GM10847 (cell line): Measurements from ENCODE around the gene SLC34A1.

Experiments
- POLR2A ChIP-seq: IDR thresholded peaks from 2 replicates; pipeline ENCODE4 v1.6.1; 2011; ENCODE audit not compliant: insufficient read length; ENCODE audit errors: extremely low read depth

Gene SLC34A1

GRCh38 chr5:177371120-177372033, 12.9 kb upstream of the SLC34A1 start:
- no peak for TF ChIP-seq POLR2A

DNA sequence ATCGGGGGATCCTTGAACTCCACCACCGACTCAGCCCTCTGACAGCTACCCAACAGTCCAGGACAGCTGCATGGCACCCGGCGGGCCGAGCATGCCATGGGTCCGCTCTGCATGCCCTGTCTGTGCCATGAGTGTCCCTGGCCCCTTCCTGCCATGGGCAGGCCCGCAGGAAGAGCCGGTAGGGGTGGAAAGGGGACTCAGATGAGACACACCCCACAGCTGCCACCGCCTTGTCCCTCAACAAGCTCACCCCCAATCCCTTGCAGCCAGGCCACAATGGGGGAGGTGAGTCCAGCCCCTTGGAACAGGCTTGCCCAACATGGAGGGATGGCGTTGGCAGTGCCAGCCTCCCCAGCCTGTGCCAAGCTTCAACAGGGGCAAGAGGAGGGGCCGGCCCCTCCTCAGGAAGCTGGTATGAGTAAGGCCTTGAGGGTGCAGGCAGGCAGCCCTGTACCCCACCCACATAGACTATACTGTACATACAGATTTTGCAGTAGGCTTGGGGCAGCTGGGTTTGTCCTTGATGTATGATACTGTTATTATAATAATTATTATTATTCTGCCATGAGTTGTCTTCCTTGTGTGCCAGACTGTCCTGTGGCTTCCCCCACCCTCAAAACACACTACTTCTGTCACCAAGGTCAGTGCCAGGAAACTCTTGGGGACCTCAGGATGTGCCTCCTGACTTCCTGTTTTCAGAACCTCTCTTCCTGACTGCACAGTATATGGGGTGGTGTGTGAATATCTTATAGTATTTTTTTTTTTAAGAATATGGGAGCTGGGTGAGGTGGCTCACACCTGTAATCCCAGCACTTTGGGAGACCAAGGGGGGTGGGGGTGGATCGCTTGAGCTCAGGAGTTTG, 12.0 kb upstream of the SLC34A1 start:
- no peak for TF ChIP-seq POLR2A

DNA sequence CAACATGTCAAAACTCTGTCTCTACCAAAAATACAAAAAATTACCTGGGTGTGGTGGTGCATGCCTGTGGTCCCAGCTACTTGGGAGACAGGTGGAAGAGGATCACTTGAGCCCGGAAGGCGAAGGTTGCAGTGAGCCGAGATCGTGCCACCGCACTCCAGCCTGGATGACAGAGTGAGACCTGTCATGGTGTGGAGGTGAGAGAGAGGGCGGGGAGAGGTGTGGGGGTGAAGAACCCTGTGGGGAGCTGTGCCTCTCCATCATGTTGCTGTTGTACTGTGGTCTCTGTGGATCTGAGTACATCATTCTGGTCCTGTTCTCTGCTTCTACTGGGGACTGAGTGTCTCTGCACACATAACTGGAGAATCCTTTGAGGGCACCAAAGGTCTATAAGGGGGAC, 11.3 kb upstream of the SLC34A1 start:
- TF ChIP-seq POLR2A = no peak

DNA sequence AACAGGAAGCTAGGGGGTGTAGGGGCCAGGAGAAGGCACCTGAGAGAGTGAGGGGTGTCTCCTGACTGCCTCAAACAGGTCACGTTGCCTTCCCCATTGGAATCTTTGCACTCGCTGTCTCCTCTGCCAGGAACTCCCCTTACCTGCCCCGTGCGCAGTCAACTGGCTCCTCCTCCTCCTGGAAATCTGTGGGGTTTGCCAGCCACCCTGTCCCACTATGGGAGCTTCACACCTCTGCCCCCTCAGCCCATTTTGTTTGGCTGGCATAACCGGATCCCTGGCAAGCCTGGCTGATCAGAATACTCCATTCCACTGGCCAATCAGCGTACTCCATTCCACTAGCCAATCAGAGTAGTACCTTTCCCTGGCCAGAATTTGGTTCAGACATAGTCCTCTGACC, 10.4 kb upstream of the SLC34A1 start:
- TF ChIP-seq POLR2A = no peak

DNA sequence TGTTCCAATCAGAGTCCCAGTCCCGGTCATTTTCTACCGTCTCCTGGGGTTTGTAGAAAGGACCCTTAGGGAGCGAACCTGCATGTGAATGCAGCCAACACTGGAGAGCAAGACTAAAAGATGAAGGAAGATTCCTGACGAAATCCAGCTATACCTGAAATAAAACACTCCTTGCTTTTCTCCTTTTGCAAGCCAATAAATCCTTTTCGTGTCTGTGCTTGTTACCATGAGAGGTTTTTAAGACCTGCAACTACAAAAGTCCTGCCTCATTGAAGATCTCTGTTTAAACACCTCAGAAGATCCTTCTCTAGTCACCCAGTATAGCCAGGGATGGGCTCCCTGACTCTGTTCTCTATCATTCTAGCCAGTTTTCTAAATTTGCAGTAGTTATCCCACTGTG, 10.0 kb upstream of the SLC34A1 start:
- TF ChIP-seq POLR2A = no peak

DNA sequence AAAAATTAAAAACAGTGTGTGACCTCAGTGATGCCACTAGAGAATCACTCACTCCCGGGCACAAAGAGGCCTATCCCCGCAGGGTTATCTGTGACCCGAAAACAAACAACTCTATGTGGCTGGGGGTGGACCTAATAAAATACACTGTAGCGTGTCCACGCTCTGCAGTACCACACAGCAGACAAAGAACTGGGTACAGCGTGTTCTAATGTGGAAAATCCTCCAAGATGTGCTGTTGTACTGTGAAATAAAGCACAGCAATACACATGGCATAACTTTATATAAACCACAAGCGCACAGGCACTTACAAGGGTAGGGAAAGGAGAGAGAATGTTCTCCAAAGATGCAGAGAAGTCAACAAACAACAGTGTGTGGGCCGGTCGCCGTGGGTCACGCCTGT, 8.1 kb upstream of the SLC34A1 start:
- TF ChIP-seq POLR2A = no peak

DNA sequence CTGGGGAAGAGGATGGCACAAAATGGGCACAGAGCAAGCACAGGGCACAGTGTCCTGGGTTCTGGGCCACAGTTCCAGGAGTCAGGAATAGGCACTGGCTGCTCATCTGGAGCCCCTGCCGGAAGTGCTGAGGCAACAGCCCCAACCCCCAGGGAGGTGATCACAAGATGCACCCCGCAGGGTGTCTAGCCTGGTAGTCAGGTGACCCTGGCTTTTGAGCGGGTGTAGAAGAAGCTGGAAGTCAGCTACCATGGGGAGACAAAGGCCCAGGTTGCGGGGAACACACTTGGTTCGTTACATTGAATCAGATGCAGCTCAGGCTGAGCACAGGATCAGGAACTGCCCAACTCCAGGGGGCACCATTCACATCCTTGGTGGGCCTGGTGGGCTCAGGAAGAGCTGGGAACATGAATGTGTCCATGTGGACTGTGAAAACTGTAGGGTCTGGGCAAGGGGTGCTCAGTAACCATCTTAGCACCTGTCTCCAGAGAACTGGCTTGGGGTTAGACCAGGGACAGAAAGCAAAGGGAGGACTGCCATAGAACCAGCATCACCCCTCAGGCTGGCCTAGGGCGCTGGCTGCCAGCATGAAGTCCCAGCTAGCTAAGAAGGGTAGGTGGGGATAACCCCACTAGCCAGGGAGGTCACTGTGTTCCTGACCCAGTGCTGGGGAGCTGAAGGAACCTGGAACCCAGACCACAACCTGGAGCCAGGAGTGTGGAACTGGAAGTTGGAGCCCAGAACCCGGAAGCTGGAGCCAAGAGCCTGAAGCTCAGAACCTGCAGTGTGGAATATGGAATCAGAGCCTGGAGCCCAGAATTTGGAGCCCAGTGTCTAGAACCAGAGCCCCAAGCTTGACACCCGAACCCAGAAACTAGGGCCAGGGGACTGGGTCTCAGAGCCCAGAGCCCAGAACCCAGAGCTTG, 6.1 kb upstream of the SLC34A1 start:
- TF ChIP-seq POLR2A = no peak

GRCh38 chr5:177378884-177379883, 5.0 kb upstream of the SLC34A1 start:
- no peak for TF ChIP-seq POLR2A

DNA sequence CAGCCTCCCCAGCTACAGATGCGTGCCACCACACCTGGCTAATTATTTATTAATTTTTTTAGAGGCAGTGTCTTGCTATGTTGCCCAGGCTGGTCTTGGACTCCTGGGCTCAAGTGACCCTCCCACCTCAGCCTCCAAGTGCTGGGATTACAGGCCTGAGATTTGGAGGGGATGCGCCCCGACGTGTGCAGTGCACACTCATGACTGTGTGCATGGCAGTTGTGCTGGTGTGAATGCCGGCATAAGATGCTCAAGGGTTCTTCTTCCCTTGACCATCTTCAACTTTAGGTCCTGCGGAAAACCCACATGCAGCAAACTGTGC, 3.5 kb upstream of the SLC34A1 start:
- no peak for TF ChIP-seq POLR2A

- no peak for TF ChIP-seq POLR2A
Measured at GRCh38 chr5:177382423-177383029, 1.7 kb upstream of the SLC34A1 start.

- no peak for TF ChIP-seq POLR2A
Measured at GRCh38 chr5:177383181-177383580, 1.1 kb upstream of the SLC34A1 start.

GRCh38 chr5:177385720-177386119, 1.5 kb downstream of the SLC34A1 start:
- TF ChIP-seq POLR2A = no peak

- no peak for TF ChIP-seq POLR2A
Measured at GRCh38 chr5:177386542-177386941, 2.3 kb downstream of the SLC34A1 start.

DNA sequence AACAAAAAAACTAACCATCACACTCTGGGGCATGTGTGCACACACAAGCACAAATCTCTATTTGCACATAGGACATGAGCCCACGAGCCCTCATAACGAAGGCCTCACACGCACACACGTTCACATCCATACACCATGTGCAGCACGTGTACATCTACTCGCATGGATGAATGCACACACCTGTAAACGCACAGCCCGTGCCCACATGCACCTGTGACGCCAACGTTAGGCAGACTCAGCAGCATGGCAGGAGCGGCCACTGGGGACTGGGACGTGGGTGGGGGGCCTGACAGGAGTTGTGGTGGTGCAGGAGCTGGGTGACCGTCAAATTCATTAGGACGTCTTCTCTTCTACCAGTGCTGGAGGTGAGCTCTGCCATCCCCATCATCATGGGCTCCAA, 3.2 kb downstream of the SLC34A1 start:
- TF ChIP-seq POLR2A = no peak
